GM19372 (cell line): ENCODE measurements around the gene MYMX.
"Not testable (repeated sequence)": the region's sequence is repeated elsewhere in the genome, so short reads cannot be mapped to it uniquely, and the experiment has no call there.

Experiments
- ATAC-seq: cut with Tn5 transposase; IDR thresholded peaks from one replicate; pipeline ENCODE4 v1.9.1; 2021; ENCODE audit warnings: mild to moderate bottlenecking, low read depth, moderate library complexity; ENCODE audit not compliant: unreplicated experiment

MYMX gene

DNA sequence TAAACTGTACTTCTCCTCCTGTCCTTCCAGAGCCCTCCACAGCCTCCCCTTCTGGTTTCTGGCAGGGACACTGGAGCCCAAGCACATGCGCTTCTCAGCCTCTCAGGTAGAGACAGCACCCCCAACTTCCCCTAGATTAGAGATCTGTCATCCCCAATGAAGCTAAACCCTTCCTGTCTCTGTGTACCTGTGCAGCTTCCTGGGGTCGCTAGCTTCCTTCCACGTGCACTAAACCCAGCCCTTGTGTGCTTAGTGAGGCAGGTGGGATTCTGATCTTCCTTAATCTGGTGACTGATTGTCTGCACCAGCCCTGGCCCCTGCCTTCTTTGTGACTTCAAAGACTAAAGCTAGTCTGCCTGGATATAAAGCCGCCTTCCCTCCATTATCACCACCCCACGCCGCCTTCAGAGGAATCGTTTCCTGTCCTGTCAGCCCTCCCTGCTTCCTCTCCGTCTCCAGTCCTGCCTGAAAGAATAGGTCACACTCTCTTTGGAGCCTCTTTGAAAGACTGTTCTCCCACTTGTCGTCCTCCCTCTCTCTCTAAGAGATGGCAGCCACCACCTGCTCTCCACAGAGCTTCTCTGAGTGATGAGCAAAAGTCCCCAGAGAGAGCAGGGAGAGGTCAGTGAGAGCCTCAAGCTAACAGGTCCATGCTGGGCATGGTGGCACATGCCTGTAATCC lies 30.6 kb upstream of the MYMX start:
- ATAC-seq, result no peak

DNA sequence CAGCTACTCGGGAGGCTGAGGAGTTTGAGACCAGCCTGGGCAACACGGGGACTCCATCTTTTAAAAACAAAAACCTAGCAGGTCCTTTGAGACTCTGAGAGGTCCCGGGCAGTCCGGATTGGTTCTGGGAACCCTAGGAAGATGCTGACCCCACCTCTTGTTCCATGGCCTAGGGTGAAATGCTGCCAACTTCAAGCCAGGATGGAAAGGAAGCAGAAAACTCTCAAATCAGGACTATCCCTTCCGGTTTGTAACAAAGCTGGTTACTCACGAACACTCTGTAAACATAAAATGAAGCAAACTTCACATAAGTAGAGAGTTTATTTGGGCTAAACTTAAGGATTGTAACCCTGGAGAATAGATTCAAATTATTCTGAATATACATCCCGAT lies 30.1 kb upstream of the MYMX start:
- no peak for ATAC-seq

DNA sequence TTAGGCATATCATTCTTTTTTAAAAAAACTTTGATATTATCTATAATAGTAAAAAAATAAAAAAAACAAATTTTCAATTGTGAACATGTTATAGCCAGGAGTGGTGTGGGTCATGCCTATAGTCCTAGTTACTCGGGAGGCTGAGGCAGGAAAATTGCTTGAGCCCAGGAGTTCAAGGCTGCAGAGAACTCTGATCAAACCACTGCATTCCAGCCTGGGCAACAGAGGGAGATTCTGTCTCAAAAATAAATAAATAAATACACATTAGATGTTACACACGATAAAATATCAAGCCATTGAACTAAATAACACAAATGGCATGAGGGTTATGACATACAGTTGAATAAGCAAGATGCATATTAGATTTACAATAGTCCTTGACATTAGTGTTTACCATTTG lies 27.9 kb upstream of the MYMX start:
- no peak for ATAC-seq

DNA sequence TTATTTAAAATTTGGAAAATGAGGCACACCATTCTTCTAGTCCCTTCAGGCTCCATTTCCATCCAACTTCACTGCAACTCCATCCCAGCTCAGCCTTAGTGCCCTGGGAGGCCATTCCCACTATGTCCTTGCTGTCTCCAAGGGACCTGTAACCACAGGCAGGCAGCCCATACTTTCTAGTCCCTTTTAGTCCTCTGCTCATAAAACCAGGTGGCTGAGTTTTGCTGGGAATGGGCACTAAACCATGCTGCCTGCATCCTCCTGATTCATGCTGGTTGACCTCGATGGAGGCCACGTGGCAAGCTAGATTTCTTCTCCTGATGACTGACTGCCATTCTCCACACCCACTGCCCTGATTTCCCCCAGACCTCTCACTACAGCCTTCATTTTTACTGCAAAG lies 27.5 kb upstream of the MYMX start:
- no peak for ATAC-seq

DNA sequence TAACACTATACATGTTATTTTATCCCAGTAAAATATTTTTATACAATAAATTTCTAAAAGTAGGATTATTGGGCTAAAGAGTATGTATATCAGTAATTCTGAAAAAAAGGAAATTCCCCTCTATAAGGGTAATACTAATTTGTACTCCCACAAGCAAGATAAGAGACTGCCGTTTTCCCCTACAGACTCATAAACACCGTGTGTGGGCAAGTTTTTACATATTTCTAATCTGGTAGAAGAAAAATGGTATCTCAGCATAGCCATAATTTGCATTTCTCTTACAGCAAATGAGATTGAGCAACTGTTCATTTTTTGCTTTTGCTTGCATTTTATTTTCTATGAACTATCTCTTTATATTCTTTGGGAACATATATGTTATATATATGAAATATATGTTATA lies 26.0 kb upstream of the MYMX start:
- no peak for ATAC-seq

DNA sequence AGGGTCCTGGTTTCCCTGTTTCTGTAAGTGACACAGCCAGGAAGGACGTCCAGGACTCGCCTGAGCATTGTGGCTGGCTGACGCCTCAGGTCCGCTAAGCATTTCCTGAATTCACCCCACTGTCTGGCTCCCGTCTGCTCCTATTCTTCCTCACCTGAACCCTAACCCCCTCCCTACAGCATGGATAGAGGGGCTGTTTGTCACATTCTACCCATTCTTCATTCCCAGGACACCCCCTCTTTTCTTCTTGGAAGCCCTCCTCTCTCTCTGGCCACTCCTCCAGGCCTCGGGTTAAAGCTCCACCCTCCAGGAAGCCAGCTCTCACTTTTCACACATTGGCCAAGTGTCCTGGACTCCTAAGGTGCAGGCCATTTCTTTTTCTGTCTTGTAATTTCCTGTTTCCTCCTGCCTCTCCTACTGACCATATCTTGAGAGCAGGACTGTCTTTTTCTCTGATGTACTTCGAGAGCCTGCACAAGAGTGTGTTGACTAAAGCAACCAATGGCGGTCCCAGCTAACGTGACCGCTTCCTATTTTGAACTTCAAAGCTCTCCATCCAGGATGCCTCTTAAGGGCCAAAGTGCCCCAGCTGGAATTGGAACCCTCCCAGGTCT lies 24.2 kb upstream of the MYMX start:
- ATAC-seq, result no peak

DNA sequence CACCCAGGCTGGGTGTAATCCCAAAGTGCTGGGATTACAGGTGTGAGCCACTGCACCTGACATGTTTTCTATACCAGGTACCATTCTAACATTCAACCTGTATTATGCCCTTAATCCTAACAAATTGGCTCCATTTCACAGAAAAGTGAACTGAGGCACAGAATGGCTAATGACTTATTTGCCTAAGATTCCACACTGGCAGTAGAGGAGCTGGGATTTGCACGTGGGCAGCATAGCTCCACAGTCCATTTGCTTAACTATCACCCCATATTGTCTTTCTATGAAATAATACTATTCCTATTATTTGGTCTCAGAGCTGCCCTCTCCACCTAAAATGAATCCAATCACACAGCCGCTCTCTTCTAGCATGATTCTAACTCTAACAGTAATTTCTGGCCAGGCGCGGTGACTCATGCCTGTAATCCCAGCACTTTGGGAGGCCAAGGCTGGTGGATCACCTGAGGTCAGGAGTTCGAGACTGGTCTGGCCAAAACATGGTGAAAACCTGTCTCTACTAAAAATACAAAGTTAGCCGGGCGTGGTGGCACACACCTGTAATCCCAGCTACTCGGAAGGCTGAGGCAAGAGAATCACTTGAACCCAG lies 23.3 kb upstream of the MYMX start:
- ATAC-seq, result no peak

DNA sequence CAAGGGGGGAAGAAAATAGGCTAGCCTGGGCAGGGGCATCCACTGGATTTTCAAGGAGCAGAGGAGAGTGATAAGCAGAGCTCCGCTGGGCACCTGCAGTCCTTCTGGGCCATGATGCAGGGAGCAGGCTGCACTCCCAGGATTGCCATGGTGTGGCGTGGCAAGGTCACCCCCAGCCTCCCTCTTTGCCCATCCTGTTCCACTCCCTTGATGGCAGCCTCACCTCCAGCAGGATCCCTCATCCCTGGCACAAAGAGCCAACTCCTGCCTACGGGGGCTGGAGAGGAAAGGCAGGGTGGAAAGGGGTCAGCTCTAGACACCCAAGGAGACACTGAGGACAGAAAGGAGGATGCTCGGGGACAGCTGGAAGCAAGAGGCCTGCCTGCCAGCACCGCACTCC lies 22.4 kb upstream of the MYMX start:
- ATAC-seq, result no peak

DNA sequence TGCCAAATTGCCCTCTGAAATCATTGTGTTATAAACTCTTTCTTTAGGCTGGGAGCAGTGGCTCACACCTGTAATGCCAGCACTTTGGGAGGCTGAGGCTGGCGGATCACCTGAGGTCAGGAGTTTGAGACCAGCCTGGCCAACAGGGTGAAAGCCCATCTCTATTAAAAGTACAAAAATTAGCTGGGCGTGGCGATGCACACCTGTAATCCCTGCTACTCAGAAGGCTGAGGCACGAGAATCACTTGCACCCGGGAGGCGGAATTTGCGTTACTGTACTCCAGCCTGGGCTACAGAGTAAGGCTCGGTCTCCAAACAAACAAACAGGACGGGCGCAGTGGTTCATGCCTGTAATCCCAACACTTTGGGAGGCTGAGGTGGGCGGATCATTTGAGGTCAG lies 20.4 kb upstream of the MYMX start:
- ATAC-seq, result not testable (repeated sequence)

DNA sequence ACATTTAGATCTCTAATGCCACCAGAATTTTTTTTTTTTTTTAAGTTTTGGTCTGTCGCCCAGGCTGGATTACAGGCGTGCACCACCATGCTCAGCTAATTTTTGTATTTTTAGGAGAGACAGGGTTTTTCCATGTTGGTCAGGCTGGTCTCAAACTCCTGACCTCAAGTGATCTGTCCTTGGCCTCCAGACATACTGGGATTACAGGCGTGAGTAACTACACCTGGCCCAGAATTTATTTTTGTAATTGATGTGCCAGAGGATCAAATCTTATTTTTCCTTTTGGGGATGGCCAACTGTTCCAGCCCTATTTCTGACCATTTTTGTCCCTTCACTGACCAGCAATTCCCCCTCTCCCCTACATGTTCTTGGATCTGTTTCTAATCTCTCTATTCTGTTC lies 18.0 kb upstream of the MYMX start:
- ATAC-seq, result no peak

DNA sequence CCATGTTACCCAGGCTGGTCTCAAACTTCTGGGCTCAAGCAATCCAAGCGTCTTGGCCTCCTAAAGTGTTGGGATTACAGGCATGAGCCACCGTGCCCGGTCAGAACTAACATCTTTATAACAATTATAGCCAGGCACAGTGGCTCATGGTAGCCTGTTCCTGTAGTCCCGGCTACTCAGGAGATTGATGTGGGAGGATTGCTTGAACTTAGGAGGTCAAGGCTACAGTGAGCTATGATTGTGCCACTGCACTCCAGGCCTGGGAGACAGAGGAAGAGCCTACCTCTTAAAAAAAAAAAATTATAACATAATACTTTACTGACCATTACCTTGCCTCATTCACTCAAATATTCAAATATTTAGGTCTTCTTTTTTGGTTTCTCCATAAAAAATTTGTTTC lies 16.8 kb upstream of the MYMX start:
- ATAC-seq, result no peak

DNA sequence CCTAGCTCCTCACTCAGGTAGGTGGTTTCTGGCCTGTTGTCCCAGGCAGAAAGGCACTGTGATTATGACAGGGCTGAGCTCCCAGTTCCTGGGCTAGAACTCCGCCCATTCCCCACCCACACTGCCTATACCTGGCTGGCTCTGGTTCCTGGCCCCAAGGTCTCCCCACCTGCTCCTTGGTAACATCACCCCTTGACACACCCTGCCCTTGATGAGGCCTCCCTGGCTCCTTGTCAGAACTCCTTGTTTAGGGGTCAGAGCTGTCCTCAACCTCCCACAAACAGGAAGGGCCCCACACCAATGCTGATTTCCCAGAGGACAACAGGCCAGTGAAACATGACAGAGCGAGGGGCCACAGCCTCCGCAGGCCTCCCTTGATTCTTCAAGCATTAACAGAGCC lies 15.5 kb upstream of the MYMX start:
- ATAC-seq, result no peak

DNA sequence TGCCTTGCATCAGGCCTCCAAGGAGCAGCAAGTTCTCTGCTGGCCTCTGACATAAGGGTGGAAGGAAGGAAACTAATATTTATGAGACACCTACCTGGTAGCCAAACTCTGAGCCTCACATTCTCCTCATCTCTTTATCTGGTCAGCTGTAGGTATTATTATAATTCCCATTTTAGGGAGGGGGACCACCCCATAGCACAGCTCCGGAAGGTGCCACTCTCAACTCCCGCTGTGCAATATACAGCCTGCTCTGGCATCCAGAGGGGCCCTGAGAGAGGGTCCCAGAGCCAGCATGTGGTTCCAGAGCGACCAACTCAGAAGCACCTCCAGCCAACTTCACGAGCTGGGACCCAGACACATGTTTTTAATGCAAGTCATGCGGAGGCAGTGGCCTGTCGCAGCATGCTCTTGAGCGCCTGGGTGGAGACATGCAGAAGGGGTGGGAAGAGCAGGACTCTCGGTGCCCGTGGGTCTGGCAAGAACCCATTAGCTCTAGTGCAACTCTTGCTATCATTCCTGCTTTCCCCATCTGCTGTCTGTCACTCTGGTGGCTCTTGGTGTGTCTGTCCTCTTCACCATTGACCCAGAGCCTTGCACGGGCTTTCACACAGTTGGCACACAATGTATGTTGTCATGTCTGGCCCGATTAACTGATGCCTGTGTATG lies 15.0 kb upstream of the MYMX start:
- no peak for ATAC-seq

DNA sequence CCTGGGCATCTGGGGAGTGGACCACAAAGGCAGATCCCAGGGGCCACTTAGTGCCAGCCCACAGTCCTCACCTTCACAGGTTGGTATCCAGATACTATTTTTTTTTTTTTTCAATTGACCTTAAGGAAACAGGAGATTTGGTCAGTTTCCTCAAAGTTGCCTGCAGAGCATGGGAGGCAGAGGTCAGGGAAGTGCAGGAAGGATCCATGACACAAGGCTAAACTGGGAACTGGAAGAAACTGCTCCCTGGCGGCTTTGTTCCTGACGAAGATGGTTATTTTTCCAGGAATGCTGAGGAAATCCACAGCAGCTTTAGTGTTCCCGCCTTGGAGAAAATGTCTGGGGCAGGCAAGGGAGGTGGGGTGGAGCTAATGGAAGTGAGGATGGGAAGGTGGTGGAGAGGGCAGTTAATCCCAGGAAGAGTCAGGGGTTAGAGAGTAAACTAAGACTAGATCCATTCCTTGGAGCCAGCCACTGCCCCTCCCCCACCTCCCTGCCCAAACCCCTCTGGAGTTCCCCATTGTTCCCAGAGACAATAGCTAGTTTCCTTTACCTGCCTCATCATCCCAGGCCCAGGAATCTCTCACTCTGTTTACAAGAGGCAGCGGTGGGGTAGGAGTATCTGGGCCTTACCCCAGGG lies 14.3 kb upstream of the MYMX start:
- ATAC-seq, result no peak

DNA sequence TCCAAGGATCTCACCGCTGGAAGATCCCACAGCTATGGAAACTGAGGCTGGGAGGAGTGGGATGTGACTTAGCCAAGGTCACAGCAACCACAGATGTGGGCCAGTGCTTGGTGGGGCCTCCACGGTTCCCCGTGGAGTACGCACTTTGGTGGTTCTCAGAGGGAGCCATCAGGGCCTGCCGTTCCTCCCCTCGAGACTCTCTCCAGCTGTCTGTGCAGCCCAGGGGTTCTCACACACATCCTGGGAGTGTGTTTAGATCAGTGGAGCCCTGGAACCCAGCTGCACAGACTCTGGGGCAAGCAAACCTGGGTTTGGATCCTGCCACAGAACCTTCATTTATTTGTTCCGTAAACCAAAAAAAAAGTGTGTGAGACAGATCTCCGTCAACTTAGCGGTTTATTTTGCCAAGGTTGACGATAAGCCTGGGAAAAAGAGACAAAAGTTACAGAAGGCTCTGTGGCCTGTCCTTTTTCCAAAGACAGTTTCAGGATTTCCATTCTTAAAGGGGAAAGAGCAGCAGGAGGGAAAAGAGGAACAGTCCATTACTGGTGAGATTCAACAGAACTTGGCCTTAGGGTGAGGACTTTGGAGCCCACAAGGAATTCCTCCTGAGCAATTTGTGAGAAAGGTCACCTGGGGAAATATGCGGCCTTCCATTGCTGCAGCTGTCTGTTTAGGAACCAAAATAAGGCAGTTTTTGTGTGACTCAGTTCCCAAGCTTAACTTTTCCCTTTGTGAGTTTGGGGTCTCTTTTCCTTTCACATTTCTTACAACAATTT lies 13.6 kb upstream of the MYMX start:
- no peak for ATAC-seq

DNA sequence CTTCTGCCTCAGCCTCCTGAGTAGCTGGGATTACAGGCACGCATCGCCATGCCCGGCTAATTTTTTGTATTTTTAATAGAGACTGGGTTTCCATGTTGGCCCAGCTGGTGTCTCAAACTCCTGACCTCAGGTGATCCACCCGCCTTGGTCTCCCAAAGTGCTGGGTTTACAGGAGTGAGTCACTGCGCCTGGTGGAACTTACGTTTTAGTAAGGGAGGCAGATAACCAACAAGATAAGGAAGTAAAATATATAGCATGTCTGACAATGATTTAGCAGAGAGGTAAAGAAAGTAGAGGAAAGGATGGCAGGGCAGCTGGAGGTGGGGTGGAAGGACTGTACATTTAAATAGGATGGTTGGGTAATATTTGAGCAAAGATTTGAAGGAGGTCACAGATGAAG lies 12.8 kb upstream of the MYMX start:
- ATAC-seq, result no peak

DNA sequence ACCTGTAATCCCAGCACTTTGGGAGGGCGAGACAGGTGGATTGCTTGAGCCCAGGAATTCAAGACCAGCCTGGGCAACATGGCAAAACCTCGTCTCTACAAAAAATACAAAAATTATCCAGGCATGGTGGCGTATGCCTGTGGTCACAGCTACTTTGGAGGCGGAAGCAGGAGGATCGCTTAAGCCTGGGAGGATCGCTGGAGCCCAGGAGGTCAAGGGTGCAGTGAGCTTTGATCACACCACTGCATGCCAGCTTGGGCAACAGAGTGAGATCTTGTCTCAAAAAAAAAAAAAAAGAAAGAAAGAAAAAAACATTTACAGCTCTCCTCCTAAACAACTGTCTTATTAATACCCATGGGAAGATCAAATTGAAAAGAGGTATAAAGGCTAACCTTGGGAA lies 8.8 kb upstream of the MYMX start:
- ATAC-seq, result no peak

DNA sequence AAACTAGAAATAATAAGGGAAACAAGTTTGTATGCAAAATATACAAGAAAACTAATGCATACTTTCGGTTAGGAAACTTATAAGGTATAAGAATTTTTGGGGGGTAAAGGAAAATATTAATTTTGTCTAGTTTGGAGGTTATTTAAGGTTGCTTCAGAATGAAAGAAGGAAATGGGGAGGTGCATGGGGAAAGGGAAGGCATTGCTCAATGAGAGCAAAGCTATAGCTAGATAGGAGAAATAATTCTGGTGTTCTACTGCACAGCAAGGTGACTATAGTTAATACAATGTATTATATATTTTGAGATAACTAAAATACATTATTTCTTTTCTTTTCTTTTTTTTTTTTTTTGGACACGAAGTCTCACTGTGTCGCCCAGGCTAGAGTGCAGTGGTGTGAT lies 5.4 kb upstream of the MYMX start:
- no peak for ATAC-seq

DNA sequence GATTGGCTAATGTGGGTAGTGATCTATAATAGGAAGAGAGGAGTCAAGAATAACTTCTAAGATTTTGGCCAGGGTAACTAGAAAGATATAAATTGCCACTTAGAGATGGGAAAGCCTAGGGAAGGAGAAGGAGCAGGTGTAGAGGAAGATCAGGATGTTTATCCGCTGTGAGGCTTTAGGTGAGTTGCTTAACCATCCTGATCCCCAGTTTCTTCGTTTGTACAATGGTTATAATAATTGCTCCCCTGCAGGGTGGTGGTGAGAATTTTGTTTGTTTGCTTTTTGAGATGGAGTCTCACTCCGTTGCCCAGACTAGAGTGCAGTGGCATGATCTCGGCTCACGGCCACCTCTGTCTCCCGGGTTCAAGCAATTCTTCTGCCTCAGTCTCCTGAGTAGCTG lies 2.4 kb upstream of the MYMX start:
- ATAC-seq, result no peak

DNA sequence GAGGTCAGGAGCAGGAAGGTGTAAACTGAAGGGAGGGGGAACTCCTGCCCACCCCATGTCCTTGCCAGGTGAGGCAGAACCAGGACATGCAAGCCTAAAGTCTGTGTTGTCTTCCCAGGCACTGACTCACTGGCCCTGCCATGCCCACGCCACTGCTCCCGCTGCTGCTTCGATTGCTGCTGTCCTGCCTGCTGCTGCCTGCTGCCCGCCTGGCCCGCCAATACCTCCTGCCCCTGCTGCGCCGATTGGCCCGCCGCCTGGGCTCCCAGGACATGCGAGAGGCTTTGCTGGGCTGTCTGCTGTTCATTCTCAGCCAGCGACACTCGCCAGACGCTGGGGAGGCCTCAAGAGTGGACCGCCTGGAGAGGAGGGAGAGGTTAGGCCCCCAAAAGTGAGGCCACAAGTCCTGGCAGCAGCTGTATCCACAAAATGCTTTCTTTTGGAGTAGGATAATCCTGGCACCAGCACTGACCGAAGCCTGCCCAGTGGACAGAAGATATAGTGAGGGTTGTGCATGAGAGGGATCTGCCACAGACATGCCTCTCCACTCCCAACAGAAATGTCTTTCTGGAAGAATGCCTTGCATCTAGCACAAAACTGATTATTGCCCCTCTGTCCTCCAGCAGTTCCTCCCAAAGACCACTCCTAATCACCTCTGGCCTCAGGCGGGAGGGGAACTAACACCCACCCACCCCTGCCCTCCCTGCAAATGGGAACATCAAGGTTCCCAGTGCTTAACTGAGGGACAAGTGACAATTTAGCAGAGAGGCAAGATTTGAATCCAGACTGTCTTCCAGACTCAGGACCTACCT lies 812 bp downstream of the MYMX start:
- no peak for ATAC-seq
